Fibroblast of lung (primary cell): ENCODE results near the gene GRK3. TPM values are rescaled to one million over a fixed set of nuclear protein-coding genes. Genes with fewer than 3 reads are reported as not detected.

Experiments used
- DNase-seq, 2 donors: peaks; one replicate each; pipeline versions ENCODE4 v3.0.0 to v3.0.0-alpha.2; 2010; ENCODE audit warnings: low read depth in 2 of 2
- H2AFZ ChIP-seq: 2 replicates; pipeline ENCODE4 v1.5.1; 2012; ENCODE audit warnings: low read length, control low read depth, inconsistent platforms
- H3K27ac ChIP-seq: 2 replicates; pipeline ENCODE4 v1.5.1; 2011; ENCODE audit warnings: low read length, control low read depth; ENCODE audit not compliant: insufficient read depth
- H3K27me3 ChIP-seq: 2 replicates; pipeline ENCODE4 v1.5.1; 2011; ENCODE audit warnings: mild to moderate bottlenecking, low read length; ENCODE audit not compliant: control insufficient read depth, insufficient read depth
- H3K36me3 ChIP-seq: 2 replicates; pipeline ENCODE4 v1.5.1; 2011; ENCODE audit warnings: low read length; ENCODE audit not compliant: control insufficient read depth, insufficient read depth
- H3K4me1 ChIP-seq: 2 replicates; pipeline ENCODE4 v1.5.1; 2011; ENCODE audit warnings: low read length; ENCODE audit not compliant: control insufficient read depth, insufficient read depth; ENCODE audit errors: extremely low read depth
- H3K4me2 ChIP-seq: 2 replicates; pipeline ENCODE4 v1.5.1; 2011; ENCODE audit warnings: low read length, control low read depth; ENCODE audit not compliant: insufficient read depth; ENCODE audit errors: extremely low read depth
- H3K4me3 ChIP-seq, 4 experiments: fragments of 200-600 bp in 1 of 4; sonication (generic) in 1 of 4; replicated peaks in 1 of 4; 2 replicates each; pipeline ENCODE4 v1.5.1; 2011 to 2016; ENCODE audit warnings: low read length in 4 of 4, low read depth in 3 of 4, mild to moderate bottlenecking in 3 of 4, control low read depth in 2 of 4, inconsistent platforms in 1 of 4, mixed read lengths in 1 of 4; ENCODE audit not compliant: insufficient read depth in 1 of 4; ENCODE audit errors: control extremely low read depth in 1 of 4
- H3K79me2 ChIP-seq: 2 replicates; pipeline ENCODE4 v1.5.1; 2012; ENCODE audit warnings: mild to moderate bottlenecking, low read length, inconsistent platforms; ENCODE audit not compliant: control insufficient read depth, insufficient read depth
- H3K9ac ChIP-seq: 2 replicates; pipeline ENCODE4 v1.5.1; 2011; ENCODE audit warnings: mild to moderate bottlenecking, low read length, control low read depth; ENCODE audit not compliant: insufficient read depth
- H3K9me3 ChIP-seq: 2 replicates; pipeline ENCODE4 v1.5.1; 2012; ENCODE audit warnings: low read depth, low read length; ENCODE audit not compliant: control insufficient read depth, insufficient read depth
- H4K20me1 ChIP-seq: 2 replicates; pipeline ENCODE4 v1.5.1; 2011; ENCODE audit warnings: low read length; ENCODE audit not compliant: control insufficient read depth, insufficient read depth; ENCODE audit errors: extremely low read depth
- CTCF ChIP-seq, 2 donors: IDR thresholded peaks in 1 of 2; conservative IDR thresholded peaks in 1 of 2; 1 replicate in 1 of 2; 2 replicates in 1 of 2; pipeline ENCODE4 v1.5.1; 2011 to 2012; ENCODE audit warnings: low read length in 2 of 2, control low read depth in 1 of 2, inconsistent platforms in 1 of 2, low read depth in 1 of 2, mild to moderate bottlenecking in 1 of 2
- EZH2 ChIP-seq: IDR thresholded peaks from 2 replicates; pipeline ENCODE4 v1.5.1; 2012; ENCODE audit warnings: low read length, control low read depth, mild to moderate bottlenecking; ENCODE audit errors: missing control alignments
- polyA plus RNA-seq, 2 donors: library from polyadenylated mRNA; depleted of rRNA in 1 of 2; stranded (reverse) in 1 of 2; unstranded in 1 of 2; fragments of >200 nt; gene quantifications; 2 replicates each; pipeline ENCODE4 v1.2.1, GENCODE V29; 2011 to 2012; ENCODE audit warnings: missing spikeins in 1 of 2
- total RNA-seq: library from RNA; depleted of rRNA; stranded (reverse); fragments of >200 nt; gene quantifications from 2 replicates; pipeline ENCODE4 v1.2.1, GENCODE V29; 2014

GRK3 gene
- total and polyA plus RNA-seq, 2 donors (not counting 1 experiment from before 2014, with no cell fraction given), result 1.6 to 1.7 TPM

- Histone ChIP-seq H3K9me3 (no peaks in the 10 kb centered on the region), H3K79me2 (no peaks in the 10 kb centered on the region), H3K9ac (no peak overlapping the region), H4K20me1 (no peaks in the 10 kb centered on the region), H3K4me2 (no peak overlapping the region), H3K4me3 (no peak overlapping the region), H3K27ac (no peak overlapping the region), H2AFZ (no peak overlapping the region), H3K4me1 (no peaks in the 10 kb centered on the region), H3K36me3 (no peaks in the 10 kb centered on the region), H3K27me3 (no peaks in the 10 kb centered on the region)
- DNase-seq, result no peak
- TF ChIP-seq EZH2 (no peak), CTCF (conservative IDR thresholded peaks at IDR 0.05 in 1 of 2, IDR thresholded peaks at IDR 0.05 in 1 of 2; ENCODE audit: low read depth in 1 of 2, low read length in 2 of 2) (no peak)
Observed at GRCh38 chr22:25690798-25691197, 126.3 kb downstream of the GRK3 start.

GRCh38 chr22:25692397-25693267, 128.2 kb downstream of the GRK3 start:
- Histone ChIP-seq H3K9ac (no peak overlapping the region), H4K20me1 (no peaks in the 10 kb centered on the region), H3K79me2 (no peaks in the 10 kb centered on the region), H3K27ac (no peak overlapping the region), H3K9me3 (no peaks in the 10 kb centered on the region), H3K27me3 (no peaks in the 10 kb centered on the region), H3K36me3 (no peaks in the 10 kb centered on the region), H3K4me2 (no peak overlapping the region), H3K4me3 (no peak overlapping the region), H2AFZ (no peak overlapping the region), H3K4me1 (no peaks in the 10 kb centered on the region)
- DNase-seq, result no peak
- TF ChIP-seq CTCF (conservative IDR thresholded peaks at IDR 0.05 in 1 of 2, IDR thresholded peaks at IDR 0.05 in 1 of 2; ENCODE audit: low read depth in 1 of 2, low read length in 2 of 2), result no peak
- no peak for TF ChIP-seq EZH2

- H3K4me3 ChIP-seq, result no peak overlapping the region
- no peak overlapping the region for H3K27ac ChIP-seq
- no peaks in the 10 kb centered on the region for H3K4me1 ChIP-seq
- no peak for DNase-seq
- no peaks in the 10 kb centered on the region for H3K36me3 ChIP-seq
- H3K4me2 ChIP-seq, result no peak overlapping the region
- H4K20me1 ChIP-seq, result no peaks in the 10 kb centered on the region
- H2AFZ ChIP-seq, result no peak overlapping the region
- no peaks in the 10 kb centered on the region for H3K27me3 ChIP-seq
- H3K9me3 ChIP-seq, result no peaks in the 10 kb centered on the region
- no peaks in the 10 kb centered on the region for H3K79me2 ChIP-seq
- no peak overlapping the region for H3K9ac ChIP-seq
- TF ChIP-seq CTCF (conservative IDR thresholded peaks at IDR 0.05 in 1 of 2, IDR thresholded peaks at IDR 0.05 in 1 of 2; ENCODE audit: low read depth in 1 of 2, low read length in 2 of 2), result no peak
- TF ChIP-seq EZH2, result no peak
Observed at GRCh38 chr22:25693268-25693565, 128.7 kb downstream of the GRK3 start.
